ENCODE data around the gene TUBA4B.
"Not testable (repeated sequence)": the region's sequence is repeated elsewhere in the genome, so short reads cannot be mapped to it uniquely, and the experiment has no call there.

Gene TUBA4B

GRCh38 chr2:219299372-219299760 is 46.3 kb downstream of the TUBA4B start:
- Histone ChIP-seq H3K4me3 (ENCODE audit: low read length) (no peak overlapping the region), H3K4me1 (ENCODE audit: control insufficient read depth, insufficient read depth, low read length) (peaks cover 8% of the 10 kb centered on the region), H3K9ac (ENCODE audit: low read length) (no peak overlapping the region), H3K9me3 (ENCODE audit: control insufficient read depth, low read length) (no peaks in the 10 kb centered on the region), H3K36me3 (ENCODE audit: control insufficient read depth, insufficient read depth, low read length, severe bottlenecking) (no peaks in the 10 kb centered on the region), H3K27me3 (replicated peaks; ENCODE audit: control insufficient read depth, insufficient read depth, low read length) (peaks cover 47% of the 10 kb centered on the region)
- DNase-seq (ENCODE audit: low read depth), result no peak

GRCh38 chr2:219300022-219300421 is 47.0 kb downstream of the TUBA4B start:
- no peak overlapping the region for H3K4me3 ChIP-seq (ENCODE audit: low read length)
- no peak for DNase-seq (ENCODE audit: low read depth)
- no peaks in the 10 kb centered on the region for H3K9me3 ChIP-seq (ENCODE audit: control insufficient read depth, low read length)
- H3K4me1 ChIP-seq (ENCODE audit: control insufficient read depth, insufficient read depth, low read length), result peaks cover 5% of the 10 kb centered on the region
- peaks cover 47% of the 10 kb centered on the region for H3K27me3 ChIP-seq (replicated peaks; ENCODE audit: control insufficient read depth, insufficient read depth, low read length)
- H3K36me3 ChIP-seq (ENCODE audit: control insufficient read depth, insufficient read depth, low read length, severe bottlenecking), result no peaks in the 10 kb centered on the region
- H3K9ac ChIP-seq (ENCODE audit: low read length), result no peak overlapping the region

GRCh38 chr2:219302412-219302968 is 49.4 kb downstream of the TUBA4B start:
- Histone ChIP-seq H3K9ac (ENCODE audit: low read length) (no peak overlapping the region), H3K36me3 (ENCODE audit: control insufficient read depth, insufficient read depth, low read length, severe bottlenecking) (no peaks in the 10 kb centered on the region), H3K4me1 (ENCODE audit: control insufficient read depth, insufficient read depth, low read length) (no peaks in the 10 kb centered on the region), H3K27me3 (replicated peaks; ENCODE audit: control insufficient read depth, insufficient read depth, low read length) (peaks cover 51% of the 10 kb centered on the region), H3K9me3 (ENCODE audit: control insufficient read depth, low read length) (no peaks in the 10 kb centered on the region), H3K4me3 (ENCODE audit: low read length) (no peak overlapping the region)
- DNase-seq (ENCODE audit: low read depth), result no peak

GRCh38 chr2:219304223-219304622 is 51.2 kb downstream of the TUBA4B start:
- Histone ChIP-seq H3K36me3 (ENCODE audit: control insufficient read depth, insufficient read depth, low read length, severe bottlenecking) (no peaks in the 10 kb centered on the region), H3K9me3 (ENCODE audit: control insufficient read depth, low read length) (no peaks in the 10 kb centered on the region), H3K4me3 (ENCODE audit: low read length) (no peak overlapping the region), H3K9ac (ENCODE audit: low read length) (no peak overlapping the region), H3K4me1 (ENCODE audit: control insufficient read depth, insufficient read depth, low read length) (no peaks in the 10 kb centered on the region), H3K27me3 (replicated peaks; ENCODE audit: control insufficient read depth, insufficient read depth, low read length) (peaks cover 53% of the 10 kb centered on the region)
- no peak for DNase-seq (ENCODE audit: low read depth)

- no peaks in the 10 kb centered on the region for H3K4me1 ChIP-seq (ENCODE audit: control insufficient read depth, insufficient read depth, low read length)
- no peaks in the 10 kb centered on the region for H3K9me3 ChIP-seq (ENCODE audit: control insufficient read depth, low read length)
- no peaks in the 10 kb centered on the region for H3K36me3 ChIP-seq (ENCODE audit: control insufficient read depth, insufficient read depth, low read length, severe bottlenecking)
- peaks cover 52% of the 10 kb centered on the region for H3K27me3 ChIP-seq (replicated peaks; ENCODE audit: control insufficient read depth, insufficient read depth, low read length)
- DNase-seq (ENCODE audit: low read depth), result no peak
- no peak overlapping the region for H3K4me3 ChIP-seq (ENCODE audit: low read length)
- no peak overlapping the region for H3K9ac ChIP-seq (ENCODE audit: low read length)
These were observed 53.0 kb downstream of the TUBA4B start for GRCh38 chr2:219306047-219306446.

GRCh38 chr2:219308142-219309101 is 55.4 kb downstream of the TUBA4B start:
- DNase-seq (ENCODE audit: low read depth), result peak; percentile 85
- Histone ChIP-seq H3K9ac (ENCODE audit: low read length) (no peak overlapping the region), H3K4me1 (ENCODE audit: control insufficient read depth, insufficient read depth, low read length) (no peaks in the 10 kb centered on the region), H3K27me3 (replicated peaks; ENCODE audit: control insufficient read depth, insufficient read depth, low read length) (peaks cover 30% of the 10 kb centered on the region), H3K9me3 (ENCODE audit: control insufficient read depth, low read length) (no peaks in the 10 kb centered on the region), H3K4me3 (ENCODE audit: low read length) (no peak overlapping the region), H3K36me3 (ENCODE audit: control insufficient read depth, insufficient read depth, low read length, severe bottlenecking) (no peaks in the 10 kb centered on the region)

GRCh38 chr2:219309278-219309677 is 56.2 kb downstream of the TUBA4B start, which contains the start of gene PTPRN:
Gene PTPRN, minus strand, starts transcription at chr2:219309401. Its CDS starts 69 bp downstream, at chr2:219309332.
- DNase-seq (ENCODE audit: low read depth), result no peak
- Histone ChIP-seq H3K4me1 (ENCODE audit: control insufficient read depth, insufficient read depth, low read length) (no peaks in the 10 kb centered on the region), H3K27me3 (replicated peaks; ENCODE audit: control insufficient read depth, insufficient read depth, low read length) (peaks cover 25% of the 10 kb centered on the region), H3K9ac (ENCODE audit: low read length) (no peak within 1 kb of the TSS), H3K9me3 (ENCODE audit: control insufficient read depth, low read length) (no peaks in the 10 kb centered on the region), H3K36me3 (ENCODE audit: control insufficient read depth, insufficient read depth, low read length, severe bottlenecking) (no peaks in the 10 kb centered on the region), H3K4me3 (ENCODE audit: low read length) (no peak within 1 kb of the TSS)

GRCh38 chr2:219312683-219313263 is 59.7 kb downstream of the TUBA4B start:
- H3K9ac ChIP-seq (ENCODE audit: low read length); H3K36me3 ChIP-seq (ENCODE audit: control insufficient read depth, insufficient read depth, low read length, severe bottlenecking); H3K9me3 ChIP-seq (ENCODE audit: control insufficient read depth, low read length); DNase-seq (ENCODE audit: low read depth); H3K4me1 ChIP-seq (ENCODE audit: control insufficient read depth, insufficient read depth, low read length); H3K4me3 ChIP-seq (ENCODE audit: low read length): not testable (repeated sequence)
- peaks cover 24% of the 10 kb centered on the region for H3K27me3 ChIP-seq (replicated peaks; ENCODE audit: control insufficient read depth, insufficient read depth, low read length)

- Histone ChIP-seq H3K9me3 (ENCODE audit: control insufficient read depth, low read length) (no peaks in the 10 kb centered on the region), H3K9ac (ENCODE audit: low read length) (no peak overlapping the region), H3K4me3 (ENCODE audit: low read length) (no peak overlapping the region), H3K36me3 (ENCODE audit: control insufficient read depth, insufficient read depth, low read length, severe bottlenecking) (no peaks in the 10 kb centered on the region), H3K4me1 (ENCODE audit: control insufficient read depth, insufficient read depth, low read length) (no peaks in the 10 kb centered on the region), H3K27me3 (replicated peaks; ENCODE audit: control insufficient read depth, insufficient read depth, low read length) (peaks cover 18% of the 10 kb centered on the region)
- peak; percentile 13 for DNase-seq (ENCODE audit: low read depth)
These were observed 61.9 kb downstream of the TUBA4B start for GRCh38 chr2:219314804-219315468.
